ENCODE data around the gene COA7.

COA7 gene

DNA sequence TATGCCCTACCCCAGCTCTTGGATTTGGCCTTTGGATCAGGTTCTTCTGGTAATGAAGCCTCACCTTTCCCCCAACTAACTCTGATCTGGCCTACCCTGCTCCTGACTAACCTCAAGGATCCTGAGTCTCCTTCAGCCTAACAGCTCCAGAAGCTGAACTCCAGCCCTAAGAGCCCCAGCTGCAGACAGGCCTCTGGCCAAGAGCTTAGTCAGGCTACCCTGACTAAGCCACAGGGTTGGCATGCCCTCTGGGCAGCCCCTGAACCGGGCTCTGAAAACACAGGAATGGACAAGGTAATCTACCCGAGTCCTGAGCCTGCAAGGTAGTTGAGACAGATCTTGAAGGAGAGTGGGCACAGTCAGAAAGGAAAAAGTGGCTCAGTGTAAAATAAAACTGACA lies 29.4 kb downstream of the COA7 start:
- DNase-seq = no peak

DNA sequence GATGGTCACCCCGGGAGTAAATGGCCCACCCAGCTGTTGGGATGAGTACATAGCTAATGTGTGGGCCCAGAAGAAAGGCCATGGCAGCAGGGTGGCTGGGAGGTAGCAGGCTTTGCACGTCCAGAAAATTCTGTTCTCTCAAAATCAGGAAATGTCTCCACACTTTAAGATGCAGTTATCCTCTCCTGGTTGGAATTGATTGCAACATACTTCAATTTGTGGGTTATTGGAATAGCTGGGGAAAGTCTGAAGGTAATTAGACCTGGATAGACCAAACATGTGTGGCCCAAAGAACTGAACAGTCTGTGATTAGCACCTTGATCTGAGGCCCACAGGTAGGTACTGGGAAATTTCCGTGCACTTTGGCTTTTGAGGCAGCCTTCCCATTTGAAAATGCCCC lies 30.2 kb downstream of the COA7 start:
- no peak for DNase-seq

DNA sequence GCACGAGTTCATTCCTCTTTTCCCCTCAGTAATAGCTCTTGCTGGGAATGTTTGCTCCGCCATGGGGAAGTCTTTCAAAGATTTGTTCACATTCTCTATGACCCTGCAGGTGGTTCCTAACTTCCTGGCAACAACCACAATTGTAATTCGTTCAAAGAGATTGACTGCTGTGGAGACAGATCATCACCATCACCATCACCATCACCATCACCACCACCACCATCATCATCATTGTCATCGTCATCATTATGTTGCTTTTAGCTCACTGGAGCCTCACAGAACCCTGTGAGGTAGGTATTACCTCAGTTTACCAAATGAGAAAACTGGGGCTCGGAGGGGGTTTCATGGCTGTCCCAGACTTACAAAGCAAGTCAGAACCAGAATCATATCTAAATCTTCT lies 30.9 kb downstream of the COA7 start:
- DNase-seq = no peak

DNA sequence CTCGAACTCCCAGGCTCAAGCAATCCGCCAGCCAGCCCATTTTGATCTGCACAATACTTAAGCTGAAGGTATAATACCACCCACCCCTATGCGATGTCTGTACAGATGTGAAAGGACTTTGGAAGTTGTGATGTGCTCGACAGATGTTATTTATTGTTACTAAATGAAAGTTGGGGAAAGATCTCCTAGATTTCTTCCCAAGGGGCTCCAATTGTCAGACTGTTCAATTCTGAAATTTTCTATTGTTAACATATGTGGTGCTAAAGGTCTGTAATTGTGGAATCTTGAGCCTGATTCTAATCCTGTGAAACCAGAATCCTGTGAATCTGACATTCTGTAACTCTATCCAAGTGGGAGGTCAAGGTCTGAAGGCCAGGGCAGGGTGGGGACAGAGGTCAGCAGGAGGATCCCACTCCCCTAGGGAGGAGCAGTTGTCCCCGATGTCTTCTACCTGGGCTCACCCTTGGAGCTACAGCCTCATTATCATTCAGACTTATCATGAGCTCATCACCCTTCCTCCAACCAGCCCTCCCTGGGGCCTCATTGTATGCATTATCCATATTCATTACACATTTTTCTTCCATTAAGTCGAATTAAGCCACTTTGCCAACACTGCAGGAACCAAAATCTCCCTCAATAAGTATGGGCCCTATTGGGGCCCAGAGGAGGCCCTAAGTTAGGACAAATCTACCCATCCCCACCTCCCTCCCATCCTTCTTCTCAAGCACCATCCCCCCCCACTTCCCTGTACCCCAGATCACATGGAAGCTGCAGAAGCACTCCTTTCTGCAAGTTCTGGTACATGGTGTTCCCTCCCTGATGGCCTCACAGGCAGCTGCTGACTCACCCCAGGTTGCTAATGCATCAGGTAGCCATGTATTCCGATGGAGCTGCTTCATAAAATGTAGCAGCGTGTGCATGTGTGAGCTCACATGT lies 32.9 kb downstream of the COA7 start:
- no peak for DNase-seq

DNA sequence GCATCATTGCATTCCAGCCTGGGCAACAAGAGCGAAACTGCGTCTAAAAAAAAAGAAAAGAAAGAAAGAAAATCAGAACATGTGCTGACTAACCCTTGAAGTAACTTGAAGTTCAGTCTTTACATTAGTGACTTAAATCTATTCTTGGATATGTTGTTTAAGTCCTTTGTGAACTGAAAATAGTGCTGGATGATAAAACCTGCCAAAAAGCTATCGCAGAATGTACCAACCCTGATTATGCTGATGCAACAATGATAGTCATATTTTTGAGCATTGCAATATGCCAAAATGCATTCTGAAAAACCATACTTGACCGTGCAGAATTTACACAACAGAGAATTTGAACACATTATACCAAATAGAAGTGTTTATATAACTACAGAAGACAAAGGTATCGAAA lies 34.4 kb downstream of the COA7 start:
- DNase-seq = no peak

DNA sequence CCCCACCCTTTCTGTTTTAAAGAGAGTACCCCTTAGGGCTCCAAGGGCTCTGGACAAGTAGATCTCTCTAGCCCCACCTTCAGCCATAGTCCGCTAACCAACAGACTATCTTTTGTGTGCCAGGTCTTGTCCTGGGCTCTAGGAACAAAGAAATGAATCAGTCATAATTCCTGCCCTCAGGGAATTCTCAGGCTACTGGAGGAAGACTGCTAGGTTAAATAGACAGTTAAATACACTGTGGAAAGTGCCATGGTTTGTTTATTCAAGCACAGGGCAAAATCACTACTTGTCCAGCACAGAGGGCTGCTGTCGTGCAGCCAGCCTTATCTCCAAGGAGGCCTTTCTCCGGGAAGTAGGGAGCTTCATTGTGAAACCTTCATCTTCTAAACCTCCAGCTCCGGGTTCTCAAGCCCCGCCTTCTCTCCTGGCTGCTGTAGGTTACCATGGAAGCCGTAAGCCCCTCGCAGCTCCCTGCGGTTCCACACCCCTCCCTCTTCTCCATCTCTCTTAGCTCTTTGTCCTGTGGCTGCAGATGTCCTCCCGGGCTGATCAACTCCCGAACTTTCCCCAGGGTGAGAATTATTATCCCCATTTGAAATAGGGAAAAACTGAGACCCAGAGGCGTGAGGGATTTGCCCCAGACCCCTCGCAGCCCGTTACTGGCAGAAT lies 35.4 kb downstream of the COA7 start:
- DNase-seq = no peak

DNA sequence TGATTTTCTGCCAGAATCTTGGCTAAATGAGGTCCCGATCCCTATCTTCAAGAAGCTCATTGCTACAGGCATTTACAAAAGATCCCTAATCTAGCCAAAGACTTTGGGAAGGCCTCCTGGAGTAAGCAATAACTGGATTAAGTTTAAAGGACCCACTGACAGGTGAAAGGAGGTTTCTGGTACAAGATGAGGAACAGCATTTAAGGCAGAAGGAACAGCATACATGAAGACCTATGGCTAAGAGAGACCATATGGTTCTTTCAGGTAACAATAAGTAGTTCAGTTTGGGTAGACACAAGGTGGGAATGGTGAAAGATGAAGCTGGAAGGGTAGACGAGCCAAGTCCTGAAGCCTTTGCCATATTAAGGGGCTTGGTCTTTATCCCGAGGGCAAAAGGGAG lies 37.3 kb downstream of the COA7 start:
- DNase-seq = no peak

DNA sequence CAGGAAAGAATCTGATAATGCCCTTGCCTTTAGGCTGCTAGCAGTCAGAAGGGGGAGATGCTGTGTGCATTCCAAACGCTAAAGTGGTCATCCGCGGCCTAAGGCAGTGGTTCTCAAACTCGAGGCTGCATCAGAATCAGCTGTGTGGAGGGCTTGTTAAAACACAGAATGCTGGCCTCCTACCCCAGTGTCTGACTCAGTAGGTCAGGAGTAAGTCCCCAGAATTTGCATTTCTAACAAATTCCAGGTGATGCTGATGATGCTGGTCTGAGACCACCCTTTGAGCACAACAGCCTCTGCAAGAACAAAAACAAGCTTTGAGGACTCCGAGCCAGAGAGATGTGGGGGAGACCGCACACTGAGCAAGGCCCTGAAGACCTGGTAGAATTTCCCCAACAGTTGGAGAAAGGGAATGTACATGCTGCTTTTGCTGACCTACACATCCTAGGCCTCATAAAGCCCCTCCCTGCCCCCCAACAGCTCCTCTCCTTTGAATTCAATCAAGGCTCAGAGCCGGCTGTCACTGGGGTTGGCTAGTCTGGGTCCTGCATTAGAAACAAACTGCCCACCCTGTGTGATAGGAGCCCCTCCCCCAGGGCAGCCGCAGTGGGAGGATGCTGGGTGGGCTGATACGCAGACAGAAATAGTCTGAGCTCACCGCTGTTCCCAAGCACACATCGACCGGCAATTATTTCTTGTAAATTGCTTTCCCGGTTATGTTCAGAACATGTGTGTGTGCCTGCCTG lies 38.1 kb downstream of the COA7 start:
- no peak for DNase-seq

DNA sequence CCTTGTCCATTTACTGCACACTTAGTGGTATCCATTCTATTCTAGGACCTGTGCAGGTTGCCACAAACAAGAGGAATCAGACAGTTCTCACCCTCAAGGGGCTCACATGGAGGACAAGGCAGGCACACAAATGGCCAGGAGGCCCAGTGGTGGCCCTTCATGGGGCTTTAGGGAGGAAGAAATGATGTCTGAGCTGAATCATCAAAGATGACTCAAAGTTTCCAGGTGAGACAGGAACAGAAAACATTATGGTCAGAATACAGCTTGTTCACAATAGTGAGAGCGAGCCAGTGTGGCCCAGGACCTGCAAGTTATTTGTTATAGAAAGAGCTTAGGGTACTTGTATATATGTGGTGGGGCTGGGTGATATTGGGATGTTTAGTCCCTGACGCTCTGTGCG lies 38.8 kb downstream of the COA7 start:
- no peak for DNase-seq

DNA sequence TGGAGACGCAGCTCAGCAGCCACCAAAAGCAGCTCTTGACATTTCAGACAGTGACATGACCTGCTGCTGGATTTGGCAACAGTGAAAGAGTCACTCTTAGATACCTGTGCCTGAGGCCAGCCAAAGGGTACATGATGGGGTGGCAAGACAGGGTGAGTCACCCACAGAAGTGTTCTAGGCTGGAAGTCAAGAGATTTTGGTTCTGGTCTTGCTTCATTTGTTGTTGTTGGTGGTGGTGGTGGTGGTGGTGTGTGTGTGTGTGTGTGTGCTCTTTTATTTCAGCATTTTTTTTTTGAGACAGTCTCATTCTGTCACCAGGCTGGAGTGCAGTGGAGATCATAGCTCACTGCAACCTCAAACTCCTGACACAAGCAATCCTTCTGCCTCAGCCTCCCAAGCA lies 39.4 kb downstream of the COA7 start:
- no peak for DNase-seq

DNA sequence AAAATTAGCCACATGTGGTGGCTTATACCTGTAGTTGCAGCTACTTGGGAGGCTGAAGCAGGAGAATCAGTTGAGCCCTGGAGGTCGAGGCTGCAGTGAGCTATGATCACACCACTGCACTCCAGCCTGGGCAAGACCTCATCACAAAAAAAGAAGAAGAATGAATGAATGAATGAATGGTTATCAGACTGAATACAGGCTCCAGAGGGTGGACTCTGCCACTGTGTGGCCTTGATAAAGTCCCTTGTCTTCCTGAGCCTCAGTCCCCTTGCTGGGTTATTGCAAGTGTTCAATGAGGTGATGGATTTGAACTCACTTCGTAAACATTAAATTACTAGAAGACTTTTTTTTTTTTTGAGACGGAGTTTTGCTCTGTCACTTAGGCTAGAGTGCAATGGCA lies 40.4 kb downstream of the COA7 start:
- DNase-seq = no peak

DNA sequence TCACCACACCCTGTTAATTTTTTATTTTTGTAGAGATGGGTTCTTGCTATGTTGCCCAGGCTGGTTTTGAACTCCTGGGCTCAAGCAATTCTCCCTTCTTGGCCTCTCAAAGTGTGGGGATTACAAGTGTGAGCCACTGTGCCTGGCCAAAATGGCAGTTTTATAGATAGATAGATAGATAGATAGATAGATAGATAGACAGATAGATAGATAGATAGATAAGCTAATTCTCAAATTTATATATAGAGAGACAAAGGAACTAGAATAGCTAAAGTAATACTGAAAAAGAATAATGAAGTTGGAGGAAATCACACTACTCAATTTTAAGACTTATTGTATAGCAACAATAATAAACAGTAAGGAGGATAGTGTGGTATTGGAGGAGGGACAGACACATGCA lies 44.1 kb downstream of the COA7 start:
- DNase-seq = no peak

DNA sequence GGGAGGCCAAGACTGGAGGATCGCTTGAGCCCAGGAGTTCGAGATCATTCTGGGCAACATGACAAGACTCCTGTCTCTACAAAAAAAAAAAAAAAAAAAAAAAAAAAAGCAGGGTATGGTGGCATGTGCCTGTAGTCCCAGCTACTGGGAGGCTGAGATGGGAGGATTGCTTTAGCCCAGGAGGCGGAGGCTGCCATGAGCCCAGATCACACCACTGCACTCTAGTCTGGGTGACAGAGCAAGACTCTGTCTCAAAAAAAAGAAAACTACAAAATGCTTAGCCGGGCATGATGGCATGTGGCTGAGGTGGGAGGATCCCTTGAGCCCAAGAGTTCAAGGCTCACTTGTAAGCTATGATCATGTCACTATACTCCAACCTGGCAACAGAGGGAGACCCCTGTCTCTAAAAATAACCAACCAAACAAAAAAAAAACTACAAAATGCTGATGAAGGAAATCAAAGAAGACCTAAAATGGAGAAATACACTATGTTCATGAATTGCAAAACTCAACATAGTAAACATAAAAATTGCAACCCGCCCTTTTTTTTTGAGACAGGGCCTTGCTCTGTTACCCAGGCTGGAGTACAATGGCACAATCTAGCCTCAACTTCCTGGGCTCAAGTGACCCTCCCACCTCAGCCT lies 44.8 kb downstream of the COA7 start:
- DNase-seq = no peak

DNA sequence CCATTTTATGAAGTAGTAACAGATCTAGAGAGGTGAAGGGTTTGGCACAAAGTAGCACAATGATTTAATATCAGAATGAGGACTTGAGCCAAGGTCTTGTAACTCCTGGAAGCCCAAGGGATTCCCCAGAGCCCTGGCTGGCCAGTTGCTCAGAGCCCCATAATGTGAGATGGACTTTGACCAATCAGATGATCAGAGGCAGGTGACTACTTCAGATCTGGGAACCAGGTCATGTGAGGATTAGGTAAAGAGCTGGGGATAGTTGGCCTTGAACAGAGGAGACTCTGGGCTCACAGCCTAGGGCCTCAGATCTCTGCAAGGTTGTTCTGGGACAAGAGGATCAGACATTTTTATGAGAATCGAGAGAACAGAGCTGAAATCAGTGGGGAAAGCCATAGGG lies 46.2 kb downstream of the COA7 start:
- no peak for DNase-seq

DNA sequence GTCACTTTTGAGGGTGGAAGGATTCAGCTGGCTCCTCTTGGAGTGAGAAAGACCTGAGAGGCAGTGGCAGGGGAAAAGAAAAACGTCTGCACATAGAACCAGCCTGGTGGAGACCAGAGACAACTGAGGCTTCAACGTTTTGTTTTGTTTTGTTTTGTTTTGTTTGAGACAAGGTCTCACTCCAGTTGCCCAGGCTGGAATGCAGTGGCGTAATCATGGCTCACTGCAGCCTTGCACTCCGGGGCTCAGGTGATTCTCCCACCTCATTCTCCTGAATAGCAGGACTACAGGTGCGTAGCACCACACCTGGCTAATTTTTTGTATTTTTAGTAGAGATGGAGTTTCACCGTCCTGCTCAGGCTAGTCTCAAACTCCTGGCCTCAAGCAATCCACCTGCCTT lies 52.9 kb downstream of the COA7 start:
- DNase-seq = no peak

DNA sequence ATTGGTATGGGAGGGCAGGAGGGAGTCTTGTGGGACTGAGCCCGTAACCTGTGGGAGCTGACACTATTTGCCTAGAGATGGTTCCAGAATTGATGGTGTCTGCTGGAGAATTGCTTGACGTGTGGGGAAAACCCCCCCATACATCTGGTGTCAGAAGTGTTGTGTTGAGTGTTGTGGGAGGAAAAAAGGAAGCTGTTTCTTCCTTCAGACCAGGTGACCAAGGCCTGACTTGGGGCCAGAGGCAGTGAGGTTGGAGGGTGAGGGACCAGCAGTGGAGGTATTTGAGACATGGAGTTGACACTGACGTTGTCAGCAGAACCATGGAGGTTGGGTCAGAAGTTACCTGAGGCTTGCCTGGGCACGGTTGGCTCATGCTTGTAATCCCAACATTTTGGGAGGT lies 56.8 kb downstream of the COA7 start:
- DNase-seq = peak in 3 of 4 experiments; percentile 30 to 40 (median 38)

DNA sequence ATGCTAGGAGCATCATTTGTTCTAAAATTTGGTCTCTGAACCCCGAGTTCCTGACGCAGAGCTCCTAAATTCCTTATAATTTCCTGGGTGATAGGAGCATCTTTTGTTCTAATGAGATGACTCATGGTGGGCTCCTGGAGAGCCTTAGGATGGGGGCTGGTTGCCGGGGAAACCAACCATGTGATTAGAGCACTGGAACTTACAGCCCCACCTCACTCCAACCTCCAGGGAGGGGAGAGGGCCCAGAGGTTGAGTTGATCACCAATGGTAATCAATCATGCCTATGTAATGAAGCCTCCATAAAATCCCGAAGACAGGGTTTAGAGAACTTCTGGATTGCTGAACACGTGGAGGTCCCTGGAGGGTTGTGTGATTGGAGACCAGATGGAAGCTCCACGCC lies 57.5 kb downstream of the COA7 start:
- no peak for DNase-seq

DNA sequence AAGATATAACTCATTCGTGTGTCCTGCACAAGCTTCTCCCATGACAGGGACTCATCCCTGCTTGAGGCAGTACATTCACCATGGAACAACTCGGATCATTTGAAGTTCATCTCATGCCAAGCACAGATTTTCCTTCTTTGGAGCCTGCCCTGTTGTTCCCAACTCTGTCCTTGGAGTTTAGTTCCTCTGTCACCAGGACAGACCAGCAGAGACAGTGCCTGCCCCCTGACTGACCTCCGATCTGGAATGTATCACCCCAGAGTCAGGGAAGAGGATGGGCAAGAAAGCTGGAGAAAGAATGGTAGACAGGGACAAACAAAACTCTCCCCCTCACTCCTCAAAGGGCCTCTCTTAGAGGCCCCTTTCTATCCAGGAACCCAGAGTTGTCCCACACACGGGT lies 60.2 kb downstream of the COA7 start:
- DNase-seq = no peak

DNA sequence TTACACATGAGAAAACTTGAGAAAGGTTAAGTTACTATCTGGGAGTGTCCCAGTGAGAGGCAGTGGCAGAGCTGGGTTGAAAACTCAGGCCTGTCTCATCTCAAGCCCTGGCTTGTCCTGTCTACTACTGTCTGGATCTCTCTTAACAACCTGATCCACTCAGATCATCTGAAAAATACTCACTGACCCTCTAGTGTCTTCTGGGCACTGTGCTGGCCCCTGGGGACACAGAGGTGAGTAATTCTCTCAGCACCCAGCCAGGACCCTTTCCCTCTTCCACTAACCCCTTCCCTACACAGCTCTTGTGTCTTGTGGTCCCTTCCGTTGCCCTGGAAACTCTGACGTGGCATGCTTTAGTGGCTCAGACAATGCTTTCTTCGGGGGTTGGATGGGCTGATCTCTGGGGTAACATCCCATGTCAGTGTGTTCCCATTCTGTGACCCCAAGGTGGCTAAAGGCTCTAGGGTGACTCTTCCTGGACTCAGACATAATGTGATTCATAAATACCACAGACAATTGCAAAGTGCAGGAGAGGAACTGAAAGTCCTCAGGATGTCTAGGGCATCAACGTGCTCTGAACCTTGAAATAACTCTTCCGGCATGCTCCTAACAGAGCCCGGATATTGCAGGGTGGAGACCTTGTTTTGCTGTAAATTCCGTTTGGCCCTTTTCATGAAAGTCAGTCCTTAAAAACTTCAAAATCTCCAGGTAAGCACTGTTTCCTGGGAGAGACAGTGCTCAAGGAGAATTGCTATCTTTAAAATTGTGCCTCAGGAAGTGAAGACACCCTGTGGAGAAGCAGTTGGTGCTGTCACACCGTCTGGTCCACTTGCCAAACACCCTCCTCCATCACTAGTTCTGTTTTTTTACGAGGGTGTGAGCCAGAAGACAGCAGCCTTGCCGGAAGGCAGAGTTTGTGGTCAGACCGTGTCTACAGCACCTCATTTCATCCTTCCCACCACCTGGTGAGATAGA lies 61.1 kb downstream of the COA7 start:
- DNase-seq = peak; percentile 38 to 61 (median 59)

DNA sequence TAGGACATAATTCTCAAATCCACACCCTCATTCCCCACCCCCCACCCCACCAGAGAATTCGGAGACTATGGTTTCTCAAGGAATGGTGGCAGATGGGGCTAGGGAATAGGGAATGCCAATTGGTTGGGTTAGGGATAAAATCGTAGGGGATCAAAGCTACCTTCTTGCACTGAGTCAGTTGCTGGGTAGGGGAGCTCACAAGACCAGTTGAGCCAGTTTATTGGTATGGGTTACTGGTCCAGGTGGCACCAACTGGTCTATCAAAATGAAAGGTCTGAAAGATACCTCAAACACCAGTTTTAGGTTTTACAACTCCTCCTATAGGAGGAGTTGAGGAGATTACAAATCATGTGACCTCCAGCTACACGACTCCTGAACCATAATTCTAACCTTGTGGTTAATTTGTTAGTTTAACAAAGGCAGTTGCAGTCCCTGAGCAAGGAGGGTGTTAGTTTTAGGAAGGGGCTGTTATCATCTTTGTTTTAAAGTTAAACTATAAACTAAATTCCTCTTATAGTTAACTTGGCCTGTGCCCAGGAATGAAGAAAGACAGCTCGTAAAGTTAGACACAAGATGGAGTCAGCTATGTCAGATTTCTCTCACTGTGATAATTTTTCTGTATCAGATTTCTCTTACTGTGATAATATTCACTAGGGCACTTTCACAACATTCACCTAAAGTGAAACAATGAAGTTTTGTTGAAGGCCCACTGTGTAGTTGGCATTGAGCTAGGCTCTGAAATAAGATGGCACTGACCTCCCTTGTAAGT lies 62.6 kb downstream of the COA7 start:
- no peak for DNase-seq

Measured in suppressor macrophage (primary cell).